Breast epithelium (tissue), 4 donors: ENCODE measurements around the gene PILRB. TPM values are rescaled to one million over a fixed set of nuclear protein-coding genes. Genes with fewer than 3 reads are reported as not detected.

Experiments used
- DNase-seq, 2 donors: peaks; one replicate each; pipeline ENCODE4 v3.0.0-alpha.2; 2019; ENCODE audit warnings: low spot score in 2 of 2
- H3K27ac ChIP-seq, 2 donors: fragments of 200-600 bp; sonication (generic) in 1 of 2; one replicate each; pipeline ENCODE4 v1.5.1; 2016 to 2019; ENCODE audit warnings: mild to moderate bottlenecking in 1 of 2
- H3K27me3 ChIP-seq, 2 donors: fragments of 200-600 bp; sonication (generic) in 1 of 2; one replicate each; pipeline versions ENCODE4 v1.5.1 to v1.6.0; 2017 to 2019; ENCODE audit warnings: control low read depth in 1 of 2, mild to moderate bottlenecking in 1 of 2
- H3K36me3 ChIP-seq: fragments of 200-600 bp; one replicate; pipeline ENCODE4 v1.5.1; 2019
- H3K4me1 ChIP-seq, 2 donors: fragments of 200-600 bp; sonication (generic); one replicate each; pipeline ENCODE4 v1.5.1; 2016 to 2019; ENCODE audit warnings: control low read depth in 1 of 2
- H3K4me3 ChIP-seq, 3 donors: fragments of 200-600 bp; sonication (generic); 1 replicate in 2 of 3; 2 replicates in 1 of 3; pipeline ENCODE4 v1.5.1; 2016 to 2019; ENCODE audit warnings: mild to moderate bottlenecking in 3 of 3, moderate library complexity in 2 of 3
- H3K9me3 ChIP-seq, 2 donors: fragments of 200-600 bp; sonication (generic) in 1 of 2; one replicate each; pipeline ENCODE4 v1.5.1; 2016 to 2019; ENCODE audit warnings: control low read depth in 1 of 2
- POLR2A ChIP-seq: fragments of 450-650 bp; IDR thresholded peaks from one replicate; pipeline ENCODE4 v1.6.1; 2016; ENCODE audit warnings: antibody characterized with exemption, mild to moderate bottlenecking, moderate library complexity
- POLR2AphosphoS5 ChIP-seq, 3 donors: sonication (generic); formaldehyde crosslinking; IDR thresholded peaks; one replicate each; pipeline ENCODE4 v1.6.1; 2017; ENCODE audit warnings: antibody characterized with exemption in 3 of 3
- intact Hi-C: fragments of 100-400 bp; cut with DNase I; formaldehyde crosslinking; loops from one replicate; pipeline ENCODE4 v1.15.1; 2023; ENCODE audit warnings: low total_unique reads
- total RNA-seq, 3 donors: library from RNA; depleted of rRNA; stranded (reverse); fragments of >200 nt; gene quantifications; one replicate each; pipeline ENCODE4 v1.1.0, GENCODE V29; 2016
- TF ChIP-seq, protein P1 (sequence below), 3 donors: fragments of 450-650 bp; IDR thresholded peaks; one replicate each; pipeline ENCODE4 v1.5.1; 2016 to 2017; ENCODE audit warnings: antibody characterized with exemption in 3 of 3, mild to moderate bottlenecking in 3 of 3, moderate library complexity in 3 of 3

PILRB gene
- total RNA-seq, 3 donors from 2014 or later = 33.8 to 100.0 (median 75.4) TPM

DNA sequence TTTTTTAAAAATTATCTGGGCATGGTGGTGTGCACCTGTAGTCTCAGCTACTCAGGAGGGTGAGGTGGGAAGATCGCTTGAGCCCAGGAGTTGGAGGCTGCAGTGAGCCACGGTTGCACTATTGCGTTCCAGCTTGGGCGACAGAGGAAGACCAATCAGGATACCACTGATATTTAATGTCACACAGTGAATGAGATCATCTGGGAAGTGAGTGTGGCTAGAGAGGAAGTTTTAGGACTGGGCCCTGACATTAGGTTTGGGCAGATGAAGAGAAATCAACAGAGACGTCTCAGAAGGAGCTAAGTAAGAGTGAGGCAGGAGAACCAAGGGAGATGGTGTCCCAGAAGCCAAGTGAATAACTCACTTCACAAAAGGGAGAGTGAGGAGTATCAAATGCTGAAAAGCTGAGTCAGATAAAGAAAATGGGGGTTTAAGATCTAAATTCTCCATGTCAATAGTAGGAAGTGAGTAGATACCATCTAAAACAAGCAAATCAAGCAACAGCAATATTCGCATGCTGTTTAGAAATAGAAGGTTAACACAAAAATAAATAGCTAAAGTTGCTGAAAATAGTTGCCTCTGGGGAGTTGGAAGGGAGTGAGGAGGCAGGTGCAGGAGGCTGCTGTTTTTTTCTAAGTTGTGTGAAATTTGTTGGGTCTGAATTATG is 26.8 kb downstream of the PILRB start:
- intact Hi-C loops = no loop called here
- H3K4me3 ChIP-seq = no peak overlapping the region
- H3K27me3 ChIP-seq = no peaks in the 10 kb centered on the region
- no peaks in the 10 kb centered on the region for H3K4me1 ChIP-seq
- no peak overlapping the region for H3K27ac ChIP-seq
- DNase-seq = no peak
- no peaks in the 10 kb centered on the region for H3K9me3 ChIP-seq
- H3K36me3 ChIP-seq = no peaks in the 10 kb centered on the region
- no peak for TF ChIP-seq POLR2AphosphoS5 (IDR thresholded peaks at IDR 0.05)
- TF ChIP-seq, protein P1, sequence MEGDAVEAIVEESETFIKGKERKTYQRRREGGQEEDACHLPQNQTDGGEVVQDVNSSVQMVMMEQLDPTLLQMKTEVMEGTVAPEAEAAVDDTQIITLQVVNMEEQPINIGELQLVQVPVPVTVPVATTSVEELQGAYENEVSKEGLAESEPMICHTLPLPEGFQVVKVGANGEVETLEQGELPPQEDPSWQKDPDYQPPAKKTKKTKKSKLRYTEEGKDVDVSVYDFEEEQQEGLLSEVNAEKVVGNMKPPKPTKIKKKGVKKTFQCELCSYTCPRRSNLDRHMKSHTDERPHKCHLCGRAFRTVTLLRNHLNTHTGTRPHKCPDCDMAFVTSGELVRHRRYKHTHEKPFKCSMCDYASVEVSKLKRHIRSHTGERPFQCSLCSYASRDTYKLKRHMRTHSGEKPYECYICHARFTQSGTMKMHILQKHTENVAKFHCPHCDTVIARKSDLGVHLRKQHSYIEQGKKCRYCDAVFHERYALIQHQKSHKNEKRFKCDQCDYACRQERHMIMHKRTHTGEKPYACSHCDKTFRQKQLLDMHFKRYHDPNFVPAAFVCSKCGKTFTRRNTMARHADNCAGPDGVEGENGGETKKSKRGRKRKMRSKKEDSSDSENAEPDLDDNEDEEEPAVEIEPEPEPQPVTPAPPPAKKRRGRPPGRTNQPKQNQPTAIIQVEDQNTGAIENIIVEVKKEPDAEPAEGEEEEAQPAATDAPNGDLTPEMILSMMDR (IDR thresholded peaks at IDR 0.05) = no peak
- TF ChIP-seq POLR2A = no peak

- TF ChIP-seq POLR2AphosphoS5 (IDR thresholded peaks at IDR 0.05) (no peak), POLR2A (no peak)
- TF ChIP-seq, protein P1 (IDR thresholded peaks at IDR 0.05) = no peak
- intact Hi-C loops = no loop called here
- no peaks in the 10 kb centered on the region for H3K4me1 ChIP-seq
- H3K9me3 ChIP-seq = no peaks in the 10 kb centered on the region
- no peak overlapping the region for H3K4me3 ChIP-seq
- no peaks in the 10 kb centered on the region for H3K27me3 ChIP-seq
- H3K27ac ChIP-seq = no peak overlapping the region
- DNase-seq = no peak
- H3K36me3 ChIP-seq = no peaks in the 10 kb centered on the region
Observed at GRCh38 chr7:100386940-100387339, 29.0 kb downstream of the PILRB start.

- intact Hi-C loops = no loop called here
- no peaks in the 10 kb centered on the region for H3K36me3 ChIP-seq
- no peak overlapping the region for H3K27ac ChIP-seq
Observed at GRCh38 chr7:100387695-100388094, 29.8 kb downstream of the PILRB start.

GRCh38 chr7:100389437-100390088 is 31.6 kb downstream of the PILRB start:
- intact Hi-C loops = no loop called here
- no peak for DNase-seq
- TF ChIP-seq, protein P1 (IDR thresholded peaks at IDR 0.05) = no peak
- no peak for TF ChIP-seq POLR2AphosphoS5 (IDR thresholded peaks at IDR 0.05)
- TF ChIP-seq POLR2A = no peak
- no peaks in the 10 kb centered on the region for H3K27me3 ChIP-seq
- H3K9me3 ChIP-seq = no peaks in the 10 kb centered on the region
- H3K4me3 ChIP-seq = no peak overlapping the region
- no peaks in the 10 kb centered on the region for H3K4me1 ChIP-seq
- H3K36me3 ChIP-seq = no peaks in the 10 kb centered on the region
- H3K27ac ChIP-seq = no peak overlapping the region

More at GRCh38 chr7:100387695-100388094, 29.8 kb downstream of the PILRB start:
- Histone ChIP-seq H3K27me3 (no peaks in the 10 kb centered on the region), H3K4me3 (no peak overlapping the region), H3K4me1 (no peaks in the 10 kb centered on the region), H3K9me3 (no peaks in the 10 kb centered on the region)
- DNase-seq = no peak
- no peak for TF ChIP-seq POLR2A
- TF ChIP-seq, protein P1 (IDR thresholded peaks at IDR 0.05) = no peak
- TF ChIP-seq POLR2AphosphoS5 (IDR thresholded peaks at IDR 0.05) = no peak

GRCh38 chr7:100390286-100391009 is 32.5 kb downstream of the PILRB start:
- no peak for DNase-seq
- intact Hi-C loops = no loop called here
- no peak overlapping the region for H3K27ac ChIP-seq
- no peak overlapping the region for H3K4me3 ChIP-seq
- H3K36me3 ChIP-seq = no peaks in the 10 kb centered on the region
- no peaks in the 10 kb centered on the region for H3K9me3 ChIP-seq
- H3K4me1 ChIP-seq = no peaks in the 10 kb centered on the region
- H3K27me3 ChIP-seq = no peaks in the 10 kb centered on the region
- TF ChIP-seq POLR2A = no peak
- no peak for TF ChIP-seq POLR2AphosphoS5 (IDR thresholded peaks at IDR 0.05)
- TF ChIP-seq, protein P1 (IDR thresholded peaks at IDR 0.05) = no peak
